Activated CD8-positive, alpha-beta memory T cell treated with anti-CD3 and anti-CD28 coated beads, Interleukin-2, amount 10 ng/mL, durations not matched to agents 7 days and 5 days (primary cell): ENCODE data around the gene MOK. TPM values are rescaled to one million over a fixed set of nuclear protein-coding genes. Genes with fewer than 3 reads are reported as not detected.

Experiments used
- ATAC-seq: fragments of 150-1000 bp; cut with Tn5 transposase; one replicate; pipeline ENCODE4 v1.10.0; 2021; ENCODE audit warnings: moderate library complexity
- CTCF ChIA-PET: fragments of 350-600 bp; sonication (Branson Sonifier 250); formaldehyde crosslinking; loops from one replicate; lab custom pipeline; 2021; ENCODE audit warnings: antibody characterized with exemption; lab: Charles Lee
- DNase-seq: peaks from one replicate; pipeline ENCODE4 v3.0.0-alpha.2; 2020
- H3K27ac Mint-ChIP-seq: one replicate; pipeline ENCODE4 v1.8.0; 2021; ENCODE audit warnings: mild to moderate bottlenecking, mixed read lengths
- H3K27me3 Mint-ChIP-seq: one replicate; pipeline ENCODE4 v1.8.0; 2021; ENCODE audit warnings: mixed read lengths
- H3K36me3 Mint-ChIP-seq: one replicate; pipeline ENCODE4 v1.8.0; 2021; ENCODE audit warnings: mild to moderate bottlenecking, mixed read lengths
- H3K4me1 Mint-ChIP-seq: one replicate; pipeline ENCODE4 v1.8.0; 2021; ENCODE audit warnings: mixed read lengths
- H3K4me3 Mint-ChIP-seq: one replicate; pipeline ENCODE4 v1.8.0; 2021; ENCODE audit warnings: mild to moderate bottlenecking, moderate library complexity, mixed read lengths
- H3K9me3 Mint-ChIP-seq: one replicate; pipeline ENCODE4 v1.8.0; 2022; ENCODE audit warnings: low read depth, mixed read lengths
- total RNA-seq, 2 experiments: library from RNA; stranded (reverse); gene quantifications; one replicate each; pipeline ENCODE4 v1.2.3, GENCODE V29; 2021

Gene MOK
- total RNA-seq, 2 experiments from 2014 or later = 3.2 to 3.6 TPM

- Mint-ChIP-seq H3K36me3 (no peaks in the 10 kb centered on the region), H3K4me1 (no peaks in the 10 kb centered on the region), H3K9me3 (no peaks in the 10 kb centered on the region), H3K27ac (no peak overlapping the region), H3K27me3 (no peaks in the 10 kb centered on the region), H3K4me3 (no peak overlapping the region)
- CTCF ChIA-PET = interaction anchor here (0.7 kb wide), 1 partner anchor 167 kb away, joined by 3 read pairs; no protein-coding TSS in a partner anchor
- no peak for DNase-seq
- no peak for ATAC-seq
Measured at GRCh38 chr14:102272392-102272791, 32.6 kb downstream of the MOK start.

GRCh38 chr14:102264775-102265174 lies 40.2 kb downstream of the MOK start:
- no peak overlapping the region for H3K27ac Mint-ChIP-seq
- no peaks in the 10 kb centered on the region for H3K36me3 Mint-ChIP-seq
- H3K4me3 Mint-ChIP-seq = no peak overlapping the region
- H3K27me3 Mint-ChIP-seq = no peaks in the 10 kb centered on the region
- CTCF ChIA-PET = no interaction called here
- no peaks in the 10 kb centered on the region for H3K9me3 Mint-ChIP-seq
- H3K4me1 Mint-ChIP-seq = no peaks in the 10 kb centered on the region
- DNase-seq = no peak
- ATAC-seq = no peak

- Mint-ChIP-seq H3K4me3 (no peak overlapping the region), H3K9me3 (no peaks in the 10 kb centered on the region), H3K4me1 (no peaks in the 10 kb centered on the region), H3K27me3 (no peaks in the 10 kb centered on the region), H3K27ac (no peak overlapping the region), H3K36me3 (no peaks in the 10 kb centered on the region)
- CTCF ChIA-PET = no interaction called here
- DNase-seq (no peak), ATAC-seq (no peak)
Measured at GRCh38 chr14:102264355-102264754, 40.6 kb downstream of the MOK start.

- no peak overlapping the region for H3K4me3 Mint-ChIP-seq
- no peaks in the 10 kb centered on the region for H3K36me3 Mint-ChIP-seq
- H3K27me3 Mint-ChIP-seq = no peaks in the 10 kb centered on the region
- H3K9me3 Mint-ChIP-seq = no peaks in the 10 kb centered on the region
- CTCF ChIA-PET = no interaction called here
- H3K4me1 Mint-ChIP-seq = no peaks in the 10 kb centered on the region
- DNase-seq (no peak), ATAC-seq (no peak)
- H3K27ac Mint-ChIP-seq = no peak overlapping the region
Measured at GRCh38 chr14:102262929-102263462, 42.0 kb downstream of the MOK start.

- CTCF ChIA-PET = interaction anchor here (0.6 kb wide), 1 partner anchor 1148 kb away, joined by 3 read pairs; no protein-coding TSS in a partner anchor
- no peaks in the 10 kb centered on the region for H3K27me3 Mint-ChIP-seq
- H3K36me3 Mint-ChIP-seq = no peaks in the 10 kb centered on the region
- no peak overlapping the region for H3K27ac Mint-ChIP-seq
- no peak overlapping the region for H3K4me3 Mint-ChIP-seq
- no peaks in the 10 kb centered on the region for H3K9me3 Mint-ChIP-seq
- H3K4me1 Mint-ChIP-seq = no peaks in the 10 kb centered on the region
- ATAC-seq (no peak), DNase-seq (no peak)
Measured at GRCh38 chr14:102258136-102258535, 46.8 kb downstream of the MOK start.

- CTCF ChIA-PET = interaction anchor here (1.0 to 1.3 kb wide), 2 partner anchors 9 to 20 kb away, joined by 3 to 4 read pairs; no protein-coding TSS in a partner anchor
- Mint-ChIP-seq H3K9me3 (no peaks in the 10 kb centered on the region), H3K4me3 (no peak overlapping the region), H3K36me3 (no peaks in the 10 kb centered on the region), H3K27ac (no peak overlapping the region), H3K27me3 (no peaks in the 10 kb centered on the region), H3K4me1 (no peaks in the 10 kb centered on the region)
- ATAC-seq (no peak), DNase-seq (no peak)
Measured at GRCh38 chr14:102256716-102257115, 48.2 kb downstream of the MOK start.

- H3K4me3 Mint-ChIP-seq = no peak overlapping the region
- DNase-seq (no peak), ATAC-seq (no peak)
- no peaks in the 10 kb centered on the region for H3K27me3 Mint-ChIP-seq
- no peaks in the 10 kb centered on the region for H3K4me1 Mint-ChIP-seq
- CTCF ChIA-PET = interaction anchor here (1.0 kb wide), 1 partner anchor 19 kb away, joined by 3 read pairs; no protein-coding TSS in a partner anchor
- no peak overlapping the region for H3K27ac Mint-ChIP-seq
- no peaks in the 10 kb centered on the region for H3K36me3 Mint-ChIP-seq
- H3K9me3 Mint-ChIP-seq = no peaks in the 10 kb centered on the region
Measured at GRCh38 chr14:102255401-102256190, 49.4 kb downstream of the MOK start.

GRCh38 chr14:102252834-102253801 lies 51.8 kb downstream of the MOK start:
- CTCF ChIA-PET = no interaction called here
- H3K9me3 Mint-ChIP-seq = no peaks in the 10 kb centered on the region
- no peaks in the 10 kb centered on the region for H3K4me1 Mint-ChIP-seq
- no peaks in the 10 kb centered on the region for H3K27me3 Mint-ChIP-seq
- no peaks in the 10 kb centered on the region for H3K36me3 Mint-ChIP-seq
- no peak for DNase-seq
- no peak overlapping the region for H3K4me3 Mint-ChIP-seq
- ATAC-seq = no peak
- no peak overlapping the region for H3K27ac Mint-ChIP-seq

- H3K9me3 Mint-ChIP-seq = no peaks in the 10 kb centered on the region
- ATAC-seq = no peak
Measured at GRCh38 chr14:102251161-102251560, 53.8 kb downstream of the MOK start.

GRCh38 chr14:102250636-102251035 lies 54.3 kb downstream of the MOK start:
- H3K4me3 Mint-ChIP-seq = no peak overlapping the region
- no peak overlapping the region for H3K27ac Mint-ChIP-seq
- no peak for ATAC-seq
- no peaks in the 10 kb centered on the region for H3K4me1 Mint-ChIP-seq
- CTCF ChIA-PET = no interaction called here
- H3K9me3 Mint-ChIP-seq = no peaks in the 10 kb centered on the region
- H3K27me3 Mint-ChIP-seq = no peaks in the 10 kb centered on the region
- H3K36me3 Mint-ChIP-seq = no peaks in the 10 kb centered on the region
- no peak for DNase-seq

More at GRCh38 chr14:102251161-102251560, 53.8 kb downstream of the MOK start:
- DNase-seq = no peak
- Mint-ChIP-seq H3K4me1 (no peaks in the 10 kb centered on the region), H3K27me3 (no peaks in the 10 kb centered on the region), H3K4me3 (no peak overlapping the region), H3K27ac (no peak overlapping the region), H3K36me3 (no peaks in the 10 kb centered on the region)
- CTCF ChIA-PET = interaction anchor here (1.1 to 1.5 kb wide), 2 partner anchors 9 to 155 kb away, joined by 3 to 4 read pairs; no protein-coding TSS in a partner anchor

GRCh38 chr14:102249981-102250380 lies 55.0 kb downstream of the MOK start:
- Mint-ChIP-seq H3K4me1 (no peaks in the 10 kb centered on the region), H3K36me3 (no peaks in the 10 kb centered on the region), H3K27ac (no peak overlapping the region), H3K27me3 (no peaks in the 10 kb centered on the region), H3K9me3 (no peaks in the 10 kb centered on the region), H3K4me3 (no peak overlapping the region)
- DNase-seq (no peak), ATAC-seq (no peak)
- CTCF ChIA-PET = no interaction called here

- no peak overlapping the region for H3K27ac Mint-ChIP-seq
- H3K4me3 Mint-ChIP-seq = no peak overlapping the region
- no peak for ATAC-seq
- no peaks in the 10 kb centered on the region for H3K36me3 Mint-ChIP-seq
- H3K4me1 Mint-ChIP-seq = no peaks in the 10 kb centered on the region
- H3K27me3 Mint-ChIP-seq = no peaks in the 10 kb centered on the region
- CTCF ChIA-PET = no interaction called here
- DNase-seq = no peak
- H3K9me3 Mint-ChIP-seq = no peaks in the 10 kb centered on the region
Measured at GRCh38 chr14:102249041-102249440, 55.9 kb downstream of the MOK start.

GRCh38 chr14:102248121-102248520 lies 56.8 kb downstream of the MOK start:
- Mint-ChIP-seq H3K9me3 (no peaks in the 10 kb centered on the region), H3K27me3 (no peaks in the 10 kb centered on the region), H3K4me1 (no peaks in the 10 kb centered on the region), H3K36me3 (no peaks in the 10 kb centered on the region), H3K27ac (no peak overlapping the region), H3K4me3 (no peak overlapping the region)
- ATAC-seq (no peak), DNase-seq (no peak)
- CTCF ChIA-PET = interaction anchor here (0.6 kb wide), 1 partner anchor 381 kb away, joined by 3 read pairs; no protein-coding TSS in a partner anchor
